Astrocyte (in vitro differentiated cells and primary cell): ENCODE data around the gene DDX1. TPM values are rescaled to one million over a fixed set of nuclear protein-coding genes. Genes with fewer than 3 reads are reported as not detected.

ENCODE experiments used
- DNase-seq: peaks from one replicate; pipeline ENCODE4 v3.0.0-alpha.2; 2010; ENCODE audit warnings: low read depth
- FAIRE-seq: peaks from 2 replicates; lab custom pipeline; 2011; peaks lifted over from hg19 to GRCh38; lab: Jason Lieb, UNC
- H2AFZ ChIP-seq: 2 replicates; pipeline ENCODE4 v1.6.0; 2012; ENCODE audit warnings: low read depth, low read length, inconsistent platforms
- H3K27ac ChIP-seq: 2 replicates; pipeline ENCODE4 v1.5.1; 2011; ENCODE audit warnings: low read depth, low read length, inconsistent platforms
- H3K27me3 ChIP-seq: 2 replicates; pipeline ENCODE4 v1.6.0; 2011; ENCODE audit warnings: low read length, inconsistent platforms; ENCODE audit not compliant: insufficient read depth
- H3K36me3 ChIP-seq: 2 replicates; pipeline ENCODE4 v1.5.1; 2011; ENCODE audit warnings: low read length, inconsistent platforms; ENCODE audit not compliant: insufficient read depth
- H3K4me1 ChIP-seq: 2 replicates; pipeline ENCODE4 v1.5.1; 2011; ENCODE audit warnings: low read length, inconsistent platforms; ENCODE audit not compliant: insufficient read depth
- H3K4me2 ChIP-seq: 2 replicates; pipeline ENCODE4 v1.6.0; 2012; ENCODE audit warnings: low read length, inconsistent platforms
- H3K4me3 ChIP-seq: 2 replicates; pipeline ENCODE4 v1.5.1; 2011; ENCODE audit warnings: low read depth, mild to moderate bottlenecking, low read length, inconsistent platforms; ENCODE audit not compliant: insufficient read depth
- H3K79me2 ChIP-seq: 2 replicates; pipeline ENCODE4 v1.6.0; 2012; ENCODE audit warnings: mild to moderate bottlenecking, low read length, inconsistent platforms; ENCODE audit not compliant: insufficient read depth
- H3K9ac ChIP-seq: 2 replicates; pipeline ENCODE4 v1.6.0; 2012; ENCODE audit warnings: mild to moderate bottlenecking, low read length, inconsistent platforms
- H3K9me3 ChIP-seq: 2 replicates; pipeline ENCODE4 v1.5.1; 2012; ENCODE audit warnings: low read depth, mild to moderate bottlenecking, low read length, inconsistent platforms; ENCODE audit not compliant: insufficient read depth
- H4K20me1 ChIP-seq: 2 replicates; pipeline ENCODE4 v1.6.0; 2012; ENCODE audit warnings: low read length, inconsistent platforms; ENCODE audit not compliant: insufficient read depth
- H3K27ac Mint-ChIP-seq: one replicate; pipeline ENCODE4 v1.8.0; 2021; ENCODE audit warnings: mild to moderate bottlenecking, mixed read lengths; ENCODE audit not compliant: unreplicated experiment
- H3K27me3 Mint-ChIP-seq: one replicate; pipeline ENCODE4 v1.8.0; 2021; ENCODE audit warnings: low read depth, mixed read lengths; ENCODE audit not compliant: unreplicated experiment
- H3K36me3 Mint-ChIP-seq: one replicate; pipeline ENCODE4 v1.8.0; 2021; ENCODE audit warnings: low read depth, mixed read lengths; ENCODE audit not compliant: unreplicated experiment
- H3K4me1 Mint-ChIP-seq: one replicate; pipeline ENCODE4 v1.8.0; 2021; ENCODE audit warnings: low read depth, mixed read lengths; ENCODE audit not compliant: unreplicated experiment
- H3K4me3 Mint-ChIP-seq: one replicate; pipeline ENCODE4 v1.8.0; 2021; ENCODE audit warnings: mild to moderate bottlenecking, moderate library complexity, mixed read lengths; ENCODE audit not compliant: unreplicated experiment
- H3K9me3 Mint-ChIP-seq: one replicate; pipeline ENCODE4 v1.8.0; 2021; ENCODE audit warnings: mild to moderate bottlenecking, mixed read lengths; ENCODE audit not compliant: unreplicated experiment
- EZH2 ChIP-seq: IDR thresholded peaks from 2 replicates; pipeline ENCODE4 v1.6.1; 2012; ENCODE audit warnings: mild to moderate bottlenecking, low read length, inconsistent platforms; ENCODE audit not compliant: insufficient read depth
- total RNA-seq: library from RNA; stranded (reverse); gene quantifications from 2 replicates; pipeline ENCODE4 v1.2.1, GENCODE V29; 2021
- TF ChIP-seq, protein P1 (sequence below): IDR thresholded peaks from 2 replicates; pipeline ENCODE4 v1.5.1; 2011; ENCODE audit warnings: low read depth, mild to moderate bottlenecking, inconsistent platforms, low read length, moderate library complexity; ENCODE audit not compliant: insufficient read depth

The DDX1 gene
- total RNA-seq, 1 donor from 2014 or later = 146 TPM

DNA sequence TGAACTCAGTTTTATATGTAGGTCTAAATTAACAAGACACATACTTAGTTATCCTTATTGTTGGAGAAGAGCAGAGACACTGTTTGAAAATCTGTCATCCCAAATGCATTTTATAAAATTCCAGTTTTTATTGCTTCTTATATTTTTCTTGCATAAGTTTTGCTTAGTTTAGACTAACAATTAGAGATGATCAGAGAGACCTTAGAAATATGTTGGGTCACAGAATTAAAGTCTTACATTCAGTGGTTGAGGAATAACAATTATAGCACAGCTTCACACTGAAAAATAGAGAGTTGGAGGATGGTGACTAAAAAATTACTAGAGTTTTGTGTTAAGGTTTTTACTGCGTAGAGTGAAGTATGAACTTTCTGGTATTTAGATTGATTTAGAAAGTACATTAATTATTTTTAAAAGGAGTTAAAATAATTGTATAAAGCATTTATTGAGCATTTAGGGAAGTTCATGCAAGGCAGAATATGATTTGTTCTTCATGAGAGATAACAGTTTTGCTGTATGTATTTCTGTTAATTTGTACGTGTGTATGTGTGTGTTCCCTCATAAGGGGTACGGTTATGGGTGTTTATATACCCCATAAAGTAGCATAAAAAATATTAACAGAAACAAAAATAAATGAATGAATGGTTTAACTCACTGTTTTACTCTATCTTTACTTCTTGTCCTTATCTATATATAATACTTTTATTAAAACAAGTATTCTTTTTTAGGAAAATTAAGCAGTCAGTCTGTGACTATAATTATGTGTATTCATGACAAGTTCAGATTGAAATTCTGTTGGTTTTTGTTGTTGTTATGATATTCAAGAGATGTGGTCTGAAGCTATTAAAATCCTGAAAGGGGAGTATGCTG is 31.2 kb downstream of the DDX1 start:
- FAIRE-seq (no peak), DNase-seq (no peak)
- no peaks in the 10 kb centered on the region for H3K27me3 Mint-ChIP-seq
- Histone ChIP-seq H4K20me1 (peaks cover 6% of the 10 kb centered on the region), H3K79me2 (no peaks in the 10 kb centered on the region), H3K27me3 (no peaks in the 10 kb centered on the region), H2AFZ (no peak overlapping the region), H3K4me2 (no peak overlapping the region), H3K36me3 (peaks cover 63% of the 10 kb centered on the region), H3K4me3 (no peak overlapping the region), H3K4me1 (no peaks in the 10 kb centered on the region), H3K27ac (no peak overlapping the region), H3K9me3 (no peaks in the 10 kb centered on the region), H3K9ac (no peak overlapping the region)
- no peaks in the 10 kb centered on the region for H3K9me3 Mint-ChIP-seq
- peaks cover 9% of the 10 kb centered on the region for H3K36me3 Mint-ChIP-seq
- no peak for TF ChIP-seq EZH2
- TF ChIP-seq, protein P1, sequence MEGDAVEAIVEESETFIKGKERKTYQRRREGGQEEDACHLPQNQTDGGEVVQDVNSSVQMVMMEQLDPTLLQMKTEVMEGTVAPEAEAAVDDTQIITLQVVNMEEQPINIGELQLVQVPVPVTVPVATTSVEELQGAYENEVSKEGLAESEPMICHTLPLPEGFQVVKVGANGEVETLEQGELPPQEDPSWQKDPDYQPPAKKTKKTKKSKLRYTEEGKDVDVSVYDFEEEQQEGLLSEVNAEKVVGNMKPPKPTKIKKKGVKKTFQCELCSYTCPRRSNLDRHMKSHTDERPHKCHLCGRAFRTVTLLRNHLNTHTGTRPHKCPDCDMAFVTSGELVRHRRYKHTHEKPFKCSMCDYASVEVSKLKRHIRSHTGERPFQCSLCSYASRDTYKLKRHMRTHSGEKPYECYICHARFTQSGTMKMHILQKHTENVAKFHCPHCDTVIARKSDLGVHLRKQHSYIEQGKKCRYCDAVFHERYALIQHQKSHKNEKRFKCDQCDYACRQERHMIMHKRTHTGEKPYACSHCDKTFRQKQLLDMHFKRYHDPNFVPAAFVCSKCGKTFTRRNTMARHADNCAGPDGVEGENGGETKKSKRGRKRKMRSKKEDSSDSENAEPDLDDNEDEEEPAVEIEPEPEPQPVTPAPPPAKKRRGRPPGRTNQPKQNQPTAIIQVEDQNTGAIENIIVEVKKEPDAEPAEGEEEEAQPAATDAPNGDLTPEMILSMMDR = no peak
- H3K27ac Mint-ChIP-seq = no peak overlapping the region
- no peaks in the 10 kb centered on the region for H3K4me1 Mint-ChIP-seq
- no peak overlapping the region for H3K4me3 Mint-ChIP-seq

DNA sequence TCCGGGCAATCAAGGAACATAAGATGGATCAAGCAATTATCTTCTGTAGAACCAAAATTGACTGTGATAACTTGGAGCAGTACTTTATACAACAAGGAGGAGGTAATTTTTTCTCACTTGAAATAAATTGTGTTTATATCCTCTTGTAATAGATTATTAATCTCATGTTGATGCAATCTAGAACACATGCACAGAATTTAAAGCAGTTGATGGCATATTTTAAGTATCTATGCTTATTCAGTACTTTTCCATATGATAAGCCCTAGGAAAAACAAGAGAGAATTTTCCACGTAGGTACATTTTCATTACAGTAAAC is 31.8 kb downstream of the DDX1 start:
- no peaks in the 10 kb centered on the region for H3K9me3 ChIP-seq
- DNase-seq = no peak
- Mint-ChIP-seq H3K27ac (no peak overlapping the region), H3K9me3 (no peaks in the 10 kb centered on the region), H3K4me3 (no peak overlapping the region), H3K36me3 (peaks cover 9% of the 10 kb centered on the region), H3K27me3 (no peaks in the 10 kb centered on the region), H3K4me1 (no peaks in the 10 kb centered on the region)
- no peak overlapping the region for H3K27ac ChIP-seq
- peaks cover 6% of the 10 kb centered on the region for H4K20me1 ChIP-seq
- no peak overlapping the region for H2AFZ ChIP-seq
- no peaks in the 10 kb centered on the region for H3K4me1 ChIP-seq
- no peaks in the 10 kb centered on the region for H3K27me3 ChIP-seq
- no peak overlapping the region for H3K4me2 ChIP-seq
- FAIRE-seq = no peak
- H3K9ac ChIP-seq = no peak overlapping the region
- H3K36me3 ChIP-seq = peaks cover 61% of the 10 kb centered on the region
- TF ChIP-seq, protein P1 = no peak
- no peak for TF ChIP-seq EZH2
- no peaks in the 10 kb centered on the region for H3K79me2 ChIP-seq
- no peak overlapping the region for H3K4me3 ChIP-seq
